Measurements from ENCODE around the gene BATF. TPM values are rescaled to one million over a fixed set of nuclear protein-coding genes. Genes with fewer than 3 reads are reported as not detected.

BATF gene
- total RNA-seq, 1 experiment from 2014 or later, result 0.69 TPM

- Histone ChIP-seq H3K4me1 (ENCODE audit: control insufficient read depth in 1 of 2, insufficient read depth in 2 of 2, low read length in 2 of 2) (no peaks in the 10 kb centered on the region), H3K9ac (ENCODE audit: low read length) (no peak overlapping the region), H3K9me3 (ENCODE audit: control insufficient read depth in 1 of 2, insufficient read depth in 1 of 2, low read depth in 1 of 2, low read length in 2 of 2) (no peaks in the 10 kb centered on the region), H4K20me1 (ENCODE audit: insufficient read depth) (no peaks in the 10 kb centered on the region), H3K27me3 (ENCODE audit: insufficient read depth, low read length) (no peaks in the 10 kb centered on the region), H3K79me2 (ENCODE audit: insufficient read depth, low read length) (no peaks in the 10 kb centered on the region), H3K4me2 (ENCODE audit: low read length) (no peak overlapping the region), H3K9me2 (ENCODE audit: insufficient read depth) (no peaks in the 10 kb centered on the region), H3K4me3 (replicated peaks in 1 of 2; ENCODE audit: low read depth in 1 of 2, low read length in 2 of 2) (no peak overlapping the region), H3K36me3 (ENCODE audit: control insufficient read depth in 1 of 2, insufficient read depth in 2 of 2, low read length in 2 of 2) (no peaks in the 10 kb centered on the region), H2AFZ (ENCODE audit: low read depth, low read length, poor library complexity, severe bottlenecking) (no peak overlapping the region), H3K27ac (ENCODE audit: low read depth, low read length) (no peak overlapping the region)
- no peak for DNase-seq (ENCODE audit: low read depth, low spot score)
- intact Hi-C loops (cut with micrococcal nuclease), result no loop called here
- CTCF ChIA-PET, result no interaction called here
- TF ChIP-seq, protein P1, sequence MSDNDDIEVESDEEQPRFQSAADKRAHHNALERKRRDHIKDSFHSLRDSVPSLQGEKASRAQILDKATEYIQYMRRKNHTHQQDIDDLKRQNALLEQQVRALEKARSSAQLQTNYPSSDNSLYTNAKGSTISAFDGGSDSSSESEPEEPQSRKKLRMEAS (IDR thresholded peaks at IDR 0.05), result no peak
- TF ChIP-seq CBX3 (IDR thresholded peaks at IDR 0.05; ENCODE audit: low read depth) (no peak), SIN3A (IDR thresholded peaks at IDR 0.05; ENCODE audit: low read depth) (no peak), RAD21 (IDR thresholded peaks at IDR 0.05; ENCODE audit: low read depth) (no peak), EZH2 (IDR thresholded peaks at IDR 0.05) (no peak), EZH2phosphoT487 (IDR thresholded peaks at IDR 0.05; ENCODE audit: borderline replicate concordance) (no peak), SRF (IDR thresholded peaks at IDR 0.05; ENCODE audit: low read depth) (no peak), CEBPB (IDR thresholded peaks at IDR 0.05; ENCODE audit: low read depth) (no peak), CTCF (IDR thresholded peaks at IDR 0.05 in 2 of 3, conservative IDR thresholded peaks at IDR 0.05 in 1 of 3; ENCODE audit: borderline replicate concordance in 1 of 3, insufficient read depth in 1 of 3, low read depth in 2 of 3, low read length in 2 of 3) (no peak), JUND (IDR thresholded peaks at IDR 0.05) (no peak), TCF7L2 (IDR thresholded peaks at IDR 0.05; ENCODE audit: borderline replicate concordance, extremely low read depth, insufficient read depth, insufficient read length) (no peak), SP1 (IDR thresholded peaks at IDR 0.05; ENCODE audit: low read depth) (no peak), ZNF274 (IDR thresholded peaks at IDR 0.05; ENCODE audit: low read depth, low read length) (no peak)
- BruUV-seq (replicated peaks), result no TSS peak
- RAD21 ChIA-PET (ENCODE audit: low non-redundant PET in 1 of 2, low total read pairs in 2 of 2, uncharacterized antibody in 2 of 2, unreplicated experiment in 2 of 2), result no interaction called here
- POLR2A ChIA-PET, result no interaction called here
- no peak for ATAC-seq
Measured at GRCh38 chr14:75531660-75532317, 9.5 kb downstream of the BATF start.
